Measurements from ENCODE around the gene HOXA5. TPM values are rescaled to one million over a fixed set of nuclear protein-coding genes. Genes with fewer than 3 reads are reported as not detected.
A peak's percentile ranks its signal among the peaks of the same experiment; 100 is the strongest.

Gene HOXA5
- total and polyA plus RNA-seq, 2 of the 8 experiments (the other 6 are each of a cell fraction or from before 2014, with no cell fraction given) = not detected

DNA sequence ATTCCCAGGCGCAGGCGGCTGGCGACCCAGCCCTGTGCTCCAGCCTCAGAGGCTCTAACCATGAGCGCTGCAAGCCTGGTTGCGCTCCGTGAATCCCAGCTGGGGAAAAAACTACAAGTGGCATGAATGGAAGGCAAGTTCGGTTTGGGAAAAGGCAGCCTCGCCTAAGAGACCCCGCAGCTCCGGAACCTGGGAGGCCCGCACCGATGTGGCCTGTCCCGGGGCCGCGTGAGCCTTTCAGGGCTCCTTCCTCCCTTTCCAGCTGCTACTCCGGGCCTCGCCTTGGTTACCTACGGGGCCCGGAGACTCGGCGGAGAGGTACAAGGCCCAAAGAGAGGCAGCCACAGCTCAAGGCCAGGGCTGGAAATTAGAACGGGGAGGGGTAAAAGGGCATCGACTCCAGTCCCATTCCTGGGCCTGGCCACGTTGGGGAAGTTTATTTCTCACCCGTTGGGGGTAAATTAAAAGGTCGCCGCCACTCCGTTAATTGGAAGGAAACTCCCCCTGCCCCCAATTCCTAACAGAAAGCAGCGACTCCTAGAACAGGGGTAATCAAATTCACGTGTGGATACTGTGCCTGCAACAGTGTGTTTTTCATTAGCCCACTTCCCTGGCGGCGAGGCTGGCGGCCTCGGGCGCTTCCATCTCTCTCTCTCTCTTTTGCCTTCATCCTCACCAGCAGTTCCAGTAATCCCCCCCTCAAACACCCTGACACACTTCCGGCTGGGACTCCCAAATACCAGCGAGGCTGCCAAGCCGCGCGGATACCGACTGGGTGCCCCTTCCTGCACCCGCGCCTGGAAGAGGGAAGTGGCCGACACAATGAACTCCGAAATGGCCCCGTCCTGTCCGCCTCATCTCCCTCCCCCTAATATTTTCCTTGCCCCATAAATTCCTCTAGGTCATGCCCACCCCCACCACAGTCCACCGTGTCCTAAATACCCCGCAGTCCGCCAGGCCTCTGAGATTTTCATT is 23.3 kb upstream of the HOXA5 start:
- Histone ChIP-seq H3K18ac (ENCODE audit: extremely low read depth, low read length) (no peak overlapping the region), H2BK12ac (ENCODE audit: low read depth, low read length) (no peak overlapping the region), H4K91ac (replicated peaks; ENCODE audit: insufficient read length, low read length) (no peak overlapping the region), H4K20me1 (replicated peaks in 1 of 2; ENCODE audit: control insufficient read depth in 1 of 2, insufficient read depth in 2 of 2, low read length in 2 of 2) (peaks cover 21 to 38% of the 10 kb centered on the region in 2 experiments), H3K36me3 (ENCODE audit: control insufficient read depth in 2 of 4, insufficient read depth in 4 of 4, low read length in 3 of 4) (peaks cover 0 to 12% (median 0%) of the 10 kb centered on the region in 4 experiments; a peak in 1 of 8 replicates), H3K23ac (ENCODE audit: insufficient read length) (no peak overlapping the region), H2AFZ (ENCODE audit: low read length) (no peak overlapping the region), H3K4ac (replicated peaks; ENCODE audit: insufficient read length, low read depth, low read length) (no peak overlapping the region), H3K14ac (ENCODE audit: insufficient read length) (no peak overlapping the region), H3K27me3 (replicated peaks in 1 of 4; ENCODE audit: control insufficient read depth in 3 of 4, extremely low read depth in 1 of 4, insufficient read depth in 3 of 4, low read length in 3 of 4) (peaks cover 95 to 100% (median 99%) of the 10 kb centered on the region in 4 experiments), H3K9me3 (ENCODE audit: insufficient read depth in 2 of 2, low read depth in 1 of 2, low read length in 1 of 2) (peaks cover 0 to 6% of the 10 kb centered on the region in 2 experiments; a peak in 1 of 4 replicates), H3K9ac (replicated peaks in 1 of 4; ENCODE audit: extremely low read depth in 1 of 4, low read depth in 3 of 4, low read length in 3 of 4) (no peak overlapping the region), H3K27ac (ENCODE audit: low read depth, low read length) (no peak overlapping the region), H3K56ac (replicated peaks; ENCODE audit: insufficient read length, low read depth, low read length) (no peak overlapping the region), H2BK120ac (replicated peaks; ENCODE audit: low read depth, low read length) (no peak overlapping the region), H3K4me1 (replicated peaks in 1 of 4; ENCODE audit: control insufficient read depth in 3 of 4, insufficient read depth in 4 of 4, low read length in 3 of 4) (no peaks in the 10 kb centered on the region; a peak in 3 of 7 replicates), H2BK15ac (ENCODE audit: low read length) (no peak overlapping the region), H2AK5ac (ENCODE audit: low read depth, low read length) (no peak overlapping the region), H3K79me1 (ENCODE audit: low read depth, low read length) (no peaks in the 10 kb centered on the region), H2BK5ac (ENCODE audit: low read depth, low read length) (no peak overlapping the region), H4K8ac (ENCODE audit: extremely low read depth, insufficient read depth, low read length) (no peak overlapping the region), H4K5ac (ENCODE audit: insufficient read length, low read depth, low read length) (no peak overlapping the region), H3K4me3 (ENCODE audit: extremely low read depth in 1 of 4, insufficient read depth in 2 of 4, low read depth in 3 of 4, low read length in 4 of 4) (no peak overlapping the region), H3K79me2 (ENCODE audit: control insufficient read depth in 1 of 2, insufficient read depth in 2 of 2, low read length in 2 of 2) (no peaks in the 10 kb centered on the region), H3K4me2 (ENCODE audit: insufficient read depth in 1 of 2, low read depth in 2 of 2, low read length in 2 of 2) (no peak overlapping the region), H3K23me2 (ENCODE audit: low read depth, low read length) (no peaks in the 10 kb centered on the region), H2BK20ac (ENCODE audit: low read length) (no peak overlapping the region)
- FAIRE-seq = no peak
- DNase-seq (ENCODE audit: low read depth in 1 of 2, low spot score in 2 of 2) = no peak
- WGBS, 2 experiments (ENCODE audit: extremely low coverage in 1 of 2, insufficient coverage in 1 of 2, insufficient read length in 1 of 2, insufficient replicate concordance in 2 of 2, low coverage in 1 of 2, low lambda C conversion rate in 2 of 2, missing lambda C conversion rate in 1 of 2) = 13% methylated on average over 50 of the region's 50 CpGs; no CpG with 5 or more reads in 1 of the 2 experiments
- POLR2A ChIA-PET (ENCODE audit: partially characterized antibody) = interaction anchor here (1.5 kb wide), 1 partner anchor 10 kb away, joined by 4 read pairs; the partner anchor contains the start of gene HOXA7
- CTCF ChIA-PET (ENCODE audit: partially characterized antibody) = interaction anchor here (1.1 to 5.2 kb wide), 8 partner anchors 9 to 24 kb away, joined by 3 to 29 read pairs (median 7); partner anchors contain the start of genes HOXA3 and HOXA5
- TF ChIP-seq RFX5 (IDR thresholded peaks at IDR 0.05; ENCODE audit: borderline replicate concordance, low read depth, low read length) (no peak), SUZ12 (IDR thresholded peaks at IDR 0.05; ENCODE audit: low read length) (peak; percentile 98), EZH2 (IDR thresholded peaks at IDR 0.05; ENCODE audit: low read depth, low read length, severe bottlenecking) (peak; percentile 98), PHF8 (conservative IDR thresholded peaks at IDR 0.05; ENCODE audit: low read depth, low read length) (no peak), SIN3A (conservative IDR thresholded peaks at IDR 0.05 in 1 of 2, IDR thresholded peaks at IDR 0.05 in 1 of 2; ENCODE audit: low read depth in 1 of 2, low read length in 2 of 2) (no peak), KDM4A (IDR thresholded peaks at IDR 0.05; ENCODE audit: low read depth, low read length, severe bottlenecking) (no peak), MAFK (IDR thresholded peaks at IDR 0.05; ENCODE audit: low read depth, low read length) (no peak), CTBP2 (IDR thresholded peaks at IDR 0.05; ENCODE audit: borderline replicate concordance, insufficient read depth, insufficient read length, low read length) (peak; percentile 65), RNF2 (IDR thresholded peaks at IDR 0.05; ENCODE audit: borderline replicate concordance, low read depth, low read length, missing control alignments, poor library complexity, severe bottlenecking) (peak; percentile 74), SP4 (IDR thresholded peaks at IDR 0.05; ENCODE audit: low read length) (no peak)
